Right lobe of liver (tissue), 6 donors: ENCODE measurements around the gene HID1. TPM values are rescaled to one million over a fixed set of nuclear protein-coding genes. Genes with fewer than 3 reads are reported as not detected.

ENCODE experiments used
- ATAC-seq, 4 donors: fragments of 200-7000 bp; cut with Tn5 transposase; one replicate each; pipeline ENCODE4 v1.9.1; 2020; ENCODE audit warnings: mild to moderate bottlenecking in 4 of 4, moderate library complexity in 4 of 4
- DNase-seq, 3 donors: peaks; one replicate each; pipeline ENCODE4 v3.0.0-alpha.2; 2020
- H3K27ac ChIP-seq, 3 donors: fragments of 200-600 bp; one replicate each; pipeline ENCODE4 v1.8.0; 2022
- H3K27me3 ChIP-seq, 2 donors: fragments of 200-600 bp; one replicate each; pipeline ENCODE4 v1.8.0; 2022
- H3K36me3 ChIP-seq, 4 donors: fragments of 200-600 bp; sonication (generic) in 1 of 4; one replicate each; pipeline versions ENCODE4 v1.5.1 to v1.8.0; 2017 to 2022; ENCODE audit warnings: control low read depth in 1 of 4
- H3K4me1 ChIP-seq, 4 donors: fragments of 200-600 bp; sonication (generic) in 1 of 4; one replicate each; pipeline versions ENCODE4 v1.5.1 to v1.8.0; 2017 to 2022; ENCODE audit warnings: control low read depth in 1 of 4
- H3K4me3 ChIP-seq, 3 donors: fragments of 200-600 bp; one replicate each; pipeline ENCODE4 v1.8.0; 2022
- H3K9me3 ChIP-seq, 4 donors: fragments of 200-600 bp; sonication (generic) in 1 of 4; one replicate each; pipeline versions ENCODE4 v1.5.1 to v1.8.0; 2017 to 2022; ENCODE audit warnings: control low read depth in 1 of 4
- POLR2A ChIP-seq: fragments of 450-650 bp; IDR thresholded peaks from one replicate; pipeline ENCODE4 v1.6.1; 2017; ENCODE audit warnings: antibody characterized with exemption, mild to moderate bottlenecking
- WGBS: methylation state at CpG from one replicate; pipeline ENCODE4 v1.1.6; 2018; ENCODE audit warnings: low coverage, low lambda C conversion rate; ENCODE audit not compliant: insufficient coverage; ENCODE audit errors: missing lambda C conversion rate; 5-methylcytosine and 5-hydroxymethylcytosine counted together
- intact Hi-C, 2 donors: fragments of 100-400 bp; cut with DNase I; formaldehyde crosslinking; loops; one replicate each; pipeline versions ENCODE4 v1.11.2 to v1.14.1; 2022
- total RNA-seq, 6 experiments: library from RNA; depleted of rRNA in 2 of 6; stranded (reverse); fragments of >200 nt in 2 of 6; fragmentation: NEBNext Ultra II Directional in 3 of 6; extraction: Animal tissue kit (Norgen Biotek cat#: 25700) in 3 of 6; gene quantifications; one replicate each; pipeline versions ENCODE4 v1.1.0 to v1.2.4, GENCODE V29; 2016 to 2023
- TF ChIP-seq, protein P1 (sequence below), 4 donors: fragments of 200-600 bp in 3 of 4; fragments of 450-650 bp in 1 of 4; IDR thresholded peaks; one replicate each; pipeline versions ENCODE4 v1.5.1 to v1.8.0; 2016 to 2022; ENCODE audit warnings: antibody characterized with exemption in 4 of 4, mild to moderate bottlenecking in 2 of 4
- donor health status: DM: no; HTN: yes; CAD: no.
- donor health status: DM: no; HTN: no; CAD: no.
- donor health status: DM: no; HTN: no; CAD: no.
- donor health status: DM: no; HTN: yes; CAD: no.
- donor health status: DM: no; HTN: yes; CAD: no.

The HID1 gene
- total RNA-seq, 6 experiments from 2014 or later = 3.5 to 6.6 (median 4.5) TPM

GRCh38 chr17:74954115-74954514 lies 18.4 kb downstream of the HID1 start:
- Histone ChIP-seq H3K27me3 (no peaks in the 10 kb centered on the region), H3K4me3 (no peak overlapping the region), H3K36me3 (no peaks in the 10 kb centered on the region), H3K4me1 (no peaks in the 10 kb centered on the region), H3K27ac (no peak overlapping the region), H3K9me3 (no peaks in the 10 kb centered on the region)
- no CpG with 5 or more reads among the region's 15 CpGs for WGBS
- TF ChIP-seq POLR2A = no peak
- TF ChIP-seq, protein P1, sequence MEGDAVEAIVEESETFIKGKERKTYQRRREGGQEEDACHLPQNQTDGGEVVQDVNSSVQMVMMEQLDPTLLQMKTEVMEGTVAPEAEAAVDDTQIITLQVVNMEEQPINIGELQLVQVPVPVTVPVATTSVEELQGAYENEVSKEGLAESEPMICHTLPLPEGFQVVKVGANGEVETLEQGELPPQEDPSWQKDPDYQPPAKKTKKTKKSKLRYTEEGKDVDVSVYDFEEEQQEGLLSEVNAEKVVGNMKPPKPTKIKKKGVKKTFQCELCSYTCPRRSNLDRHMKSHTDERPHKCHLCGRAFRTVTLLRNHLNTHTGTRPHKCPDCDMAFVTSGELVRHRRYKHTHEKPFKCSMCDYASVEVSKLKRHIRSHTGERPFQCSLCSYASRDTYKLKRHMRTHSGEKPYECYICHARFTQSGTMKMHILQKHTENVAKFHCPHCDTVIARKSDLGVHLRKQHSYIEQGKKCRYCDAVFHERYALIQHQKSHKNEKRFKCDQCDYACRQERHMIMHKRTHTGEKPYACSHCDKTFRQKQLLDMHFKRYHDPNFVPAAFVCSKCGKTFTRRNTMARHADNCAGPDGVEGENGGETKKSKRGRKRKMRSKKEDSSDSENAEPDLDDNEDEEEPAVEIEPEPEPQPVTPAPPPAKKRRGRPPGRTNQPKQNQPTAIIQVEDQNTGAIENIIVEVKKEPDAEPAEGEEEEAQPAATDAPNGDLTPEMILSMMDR (IDR thresholded peaks at IDR 0.05) = no peak
- DNase-seq = no peak
- ATAC-seq = no peak
- intact Hi-C loops = no loop called here

DNA sequence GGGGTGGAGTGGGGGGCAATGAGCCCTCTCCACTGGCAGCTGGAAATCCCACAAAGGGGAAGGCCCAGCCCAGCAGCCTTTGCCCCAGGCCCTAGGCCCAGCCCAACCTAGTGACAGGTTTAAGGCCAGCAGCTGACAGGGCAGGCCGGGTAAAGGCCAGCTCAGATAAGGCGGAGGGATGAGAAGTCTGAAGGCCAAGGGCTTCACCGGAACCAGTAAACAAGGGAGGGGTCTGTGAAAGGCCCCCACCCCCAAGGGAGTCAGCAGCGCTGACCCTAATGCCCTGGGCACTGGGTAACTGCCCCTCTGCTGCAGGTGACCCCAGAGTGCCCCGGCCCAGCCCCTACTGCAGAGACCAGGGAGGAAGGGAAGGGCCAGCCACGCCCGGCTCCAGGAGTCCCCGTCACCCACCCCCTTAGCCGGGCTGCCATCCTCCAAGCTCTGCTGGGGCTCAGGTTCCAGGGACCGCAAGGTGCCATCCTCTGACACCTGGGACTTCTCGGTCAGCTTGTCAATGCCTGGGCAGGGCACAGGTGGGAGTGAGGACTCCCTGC lies 19.3 kb downstream of the HID1 start:
- Histone ChIP-seq H3K36me3 (no peaks in the 10 kb centered on the region), H3K27me3 (no peaks in the 10 kb centered on the region), H3K27ac (no peak overlapping the region), H3K4me1 (no peaks in the 10 kb centered on the region), H3K9me3 (no peaks in the 10 kb centered on the region), H3K4me3 (no peak overlapping the region)
- no CpG with 5 or more reads among the region's 11 CpGs for WGBS
- DNase-seq = no peak
- TF ChIP-seq, protein P1 (IDR thresholded peaks at IDR 0.05) = no peak
- no peak for TF ChIP-seq POLR2A
- intact Hi-C loops = no loop called here
- ATAC-seq = no peak

GRCh38 chr17:74952431-74953133 lies 20.0 kb downstream of the HID1 start:
- no peak for TF ChIP-seq POLR2A
- TF ChIP-seq, protein P1 (IDR thresholded peaks at IDR 0.05) = no peak
- intact Hi-C loops = no loop called here
- H3K36me3 ChIP-seq = no peaks in the 10 kb centered on the region
- no peak overlapping the region for H3K4me3 ChIP-seq
- WGBS = 53% methylated on average over 12 of the region's 24 CpGs
- H3K27me3 ChIP-seq = no peaks in the 10 kb centered on the region
- H3K4me1 ChIP-seq = no peaks in the 10 kb centered on the region
- ATAC-seq (no peak), DNase-seq (no peak)
- no peak overlapping the region for H3K27ac ChIP-seq
- H3K9me3 ChIP-seq = no peaks in the 10 kb centered on the region

GRCh38 chr17:74951680-74952421 lies 20.7 kb downstream of the HID1 start:
- intact Hi-C loops = no loop called here
- Histone ChIP-seq H3K36me3 (no peaks in the 10 kb centered on the region), H3K4me3 (no peak overlapping the region), H3K27ac (no peak overlapping the region), H3K4me1 (no peaks in the 10 kb centered on the region), H3K27me3 (no peaks in the 10 kb centered on the region), H3K9me3 (no peaks in the 10 kb centered on the region)
- ATAC-seq = no peak
- no peak for DNase-seq
- no peak for TF ChIP-seq POLR2A
- TF ChIP-seq, protein P1 (IDR thresholded peaks at IDR 0.05) = no peak
- WGBS = 51% methylated on average over 7 of the region's 32 CpGs
